Osteoblast (primary cell): ENCODE results near the gene THOP1. TPM values are rescaled to one million over a fixed set of nuclear protein-coding genes. Genes with fewer than 3 reads are reported as not detected.
A peak's percentile ranks its signal among the peaks of the same experiment; 100 is the strongest.

Experiments
- DNase-seq: peaks from one replicate; pipeline ENCODE4 v3.0.0; 2011; ENCODE audit warnings: low spot score, mixed read lengths; ENCODE audit not compliant: insufficient read length; ENCODE audit errors: missing footprints
- H2AFZ ChIP-seq: 2 replicates; pipeline ENCODE4 v1.6.0; 2011; ENCODE audit warnings: mild to moderate bottlenecking, low read length
- H3K27ac ChIP-seq: 2 replicates; pipeline ENCODE4 v1.5.1; 2011; ENCODE audit warnings: mild to moderate bottlenecking, low read depth, low read length, moderate library complexity
- H3K27me3 ChIP-seq: 2 replicates; pipeline ENCODE4 v1.6.0; 2012; ENCODE audit warnings: mild to moderate bottlenecking, control low read depth, inconsistent platforms, low read length, moderate library complexity; ENCODE audit not compliant: insufficient read depth
- H3K36me3 ChIP-seq: 2 replicates; pipeline ENCODE4 v1.5.1; 2011; ENCODE audit warnings: mild to moderate bottlenecking, low read length, control low read depth, moderate library complexity; ENCODE audit not compliant: insufficient read depth
- H3K4me1 ChIP-seq: 2 replicates; pipeline ENCODE4 v1.5.1; 2011; ENCODE audit warnings: mild to moderate bottlenecking, low read length, control low read depth, moderate library complexity; ENCODE audit not compliant: insufficient read depth
- H3K4me2 ChIP-seq: 2 replicates; pipeline ENCODE4 v1.6.0; 2011; ENCODE audit warnings: mild to moderate bottlenecking, low read length; ENCODE audit not compliant: insufficient read depth
- H3K4me3 ChIP-seq: fragments of 200-600 bp; sonication (generic); 3 replicates; pipeline ENCODE4 v1.5.1; 2012; ENCODE audit warnings: mild to moderate bottlenecking, low read length, inconsistent platforms; ENCODE audit not compliant: insufficient read depth
- H3K79me2 ChIP-seq: 2 replicates; pipeline ENCODE4 v1.6.0; 2012; ENCODE audit warnings: mild to moderate bottlenecking, low read length, control low read depth, inconsistent platforms; ENCODE audit not compliant: insufficient read depth
- H3K9me3 ChIP-seq: 2 replicates; pipeline ENCODE4 v1.5.1; 2011; ENCODE audit warnings: low read depth, low read length, control low read depth
- H4K20me1 ChIP-seq: 2 replicates; pipeline ENCODE4 v1.6.0; 2012; ENCODE audit warnings: mild to moderate bottlenecking, low read length, control low read depth; ENCODE audit not compliant: insufficient read depth
- total RNA-seq: library from RNA; depleted of rRNA; stranded (reverse); fragments of >200 nt; gene quantifications from 2 replicates; pipeline ENCODE4 v1.2.3, GENCODE V29; 2012
- TF ChIP-seq, protein P1 (sequence below): IDR thresholded peaks from 2 replicates; pipeline ENCODE4 v1.5.1; 2011; ENCODE audit warnings: mild to moderate bottlenecking, low read depth, low read length, moderate library complexity; ENCODE audit errors: extremely low read depth

The THOP1 gene
- total RNA-seq, 1 donor: 45.6 TPM

DNA sequence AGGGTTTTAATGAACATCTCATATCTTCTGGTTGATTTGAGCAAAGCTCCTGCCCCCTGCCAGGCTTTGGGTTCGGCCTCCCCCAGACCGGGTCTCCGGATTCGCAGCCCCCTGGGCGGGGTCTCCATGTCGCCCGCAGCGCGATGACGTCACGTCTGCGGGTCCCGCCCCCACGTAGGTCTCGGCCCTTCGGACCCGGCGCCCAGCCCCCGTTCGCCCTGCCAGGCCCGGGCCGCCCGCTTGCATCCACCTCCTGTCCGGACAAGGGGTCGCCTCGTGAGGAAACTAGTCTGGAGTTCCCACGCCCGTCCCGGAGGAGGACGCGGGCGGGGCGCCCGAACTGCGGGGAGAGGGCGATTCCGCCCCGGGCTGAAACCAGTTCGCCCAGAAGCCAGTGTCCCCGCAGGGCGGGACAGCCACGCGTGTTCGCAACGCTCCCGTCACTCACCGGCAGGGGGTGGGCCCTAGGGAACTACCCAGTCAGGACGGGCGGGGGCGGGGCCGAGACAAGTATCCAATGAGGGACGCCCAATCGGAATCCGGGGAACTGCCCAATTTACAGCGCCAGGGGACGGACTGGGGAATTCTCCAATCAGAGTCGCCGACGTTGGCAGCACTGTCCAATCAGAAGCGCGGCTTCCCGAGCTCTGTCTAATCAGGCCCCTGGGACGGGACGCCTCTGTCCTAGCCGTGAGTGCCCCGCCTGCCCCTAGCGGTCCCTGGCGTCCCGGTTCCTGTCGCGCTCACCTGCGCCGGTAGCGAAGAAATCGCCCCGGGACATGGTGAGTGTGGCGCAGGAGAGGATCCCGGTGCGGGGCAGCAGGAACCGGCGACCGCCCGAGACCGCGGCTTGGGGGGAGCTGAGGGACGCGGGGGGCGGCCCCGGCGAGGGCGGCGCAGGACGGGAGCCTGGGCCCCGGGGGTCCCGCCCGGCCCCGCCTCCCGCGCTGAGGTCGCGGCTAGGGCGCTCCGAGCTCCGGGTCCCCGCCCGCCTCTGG lies 55.8 kb downstream of the THOP1 start, which contains the start of gene ZNF555:
ZNF555 (plus strand) TSS at position 682 of the 998 bp plus-strand sequence; CDS start at position 780, 98 bp downstream.
- peak; percentile 100 for DNase-seq
- Histone ChIP-seq H3K4me3 (peak within 1 kb of the TSS; percentile 92), H2AFZ (peak within 1 kb of the TSS; percentile 92), H3K4me2 (peak within 1 kb of the TSS; percentile 91), H3K27me3 (no peaks in the 10 kb centered on the region), H3K36me3 (peaks cover 4% of the 10 kb centered on the region), H4K20me1 (peaks cover 4% of the 10 kb centered on the region), H3K9me3 (no peaks in the 10 kb centered on the region), H3K27ac (peak within 1 kb of the TSS; percentile 60), H3K4me1 (peaks cover 7% of the 10 kb centered on the region), H3K79me2 (peaks cover 36% of the 10 kb centered on the region)
- TF ChIP-seq, protein P1, sequence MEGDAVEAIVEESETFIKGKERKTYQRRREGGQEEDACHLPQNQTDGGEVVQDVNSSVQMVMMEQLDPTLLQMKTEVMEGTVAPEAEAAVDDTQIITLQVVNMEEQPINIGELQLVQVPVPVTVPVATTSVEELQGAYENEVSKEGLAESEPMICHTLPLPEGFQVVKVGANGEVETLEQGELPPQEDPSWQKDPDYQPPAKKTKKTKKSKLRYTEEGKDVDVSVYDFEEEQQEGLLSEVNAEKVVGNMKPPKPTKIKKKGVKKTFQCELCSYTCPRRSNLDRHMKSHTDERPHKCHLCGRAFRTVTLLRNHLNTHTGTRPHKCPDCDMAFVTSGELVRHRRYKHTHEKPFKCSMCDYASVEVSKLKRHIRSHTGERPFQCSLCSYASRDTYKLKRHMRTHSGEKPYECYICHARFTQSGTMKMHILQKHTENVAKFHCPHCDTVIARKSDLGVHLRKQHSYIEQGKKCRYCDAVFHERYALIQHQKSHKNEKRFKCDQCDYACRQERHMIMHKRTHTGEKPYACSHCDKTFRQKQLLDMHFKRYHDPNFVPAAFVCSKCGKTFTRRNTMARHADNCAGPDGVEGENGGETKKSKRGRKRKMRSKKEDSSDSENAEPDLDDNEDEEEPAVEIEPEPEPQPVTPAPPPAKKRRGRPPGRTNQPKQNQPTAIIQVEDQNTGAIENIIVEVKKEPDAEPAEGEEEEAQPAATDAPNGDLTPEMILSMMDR: peak; percentile 22

DNA sequence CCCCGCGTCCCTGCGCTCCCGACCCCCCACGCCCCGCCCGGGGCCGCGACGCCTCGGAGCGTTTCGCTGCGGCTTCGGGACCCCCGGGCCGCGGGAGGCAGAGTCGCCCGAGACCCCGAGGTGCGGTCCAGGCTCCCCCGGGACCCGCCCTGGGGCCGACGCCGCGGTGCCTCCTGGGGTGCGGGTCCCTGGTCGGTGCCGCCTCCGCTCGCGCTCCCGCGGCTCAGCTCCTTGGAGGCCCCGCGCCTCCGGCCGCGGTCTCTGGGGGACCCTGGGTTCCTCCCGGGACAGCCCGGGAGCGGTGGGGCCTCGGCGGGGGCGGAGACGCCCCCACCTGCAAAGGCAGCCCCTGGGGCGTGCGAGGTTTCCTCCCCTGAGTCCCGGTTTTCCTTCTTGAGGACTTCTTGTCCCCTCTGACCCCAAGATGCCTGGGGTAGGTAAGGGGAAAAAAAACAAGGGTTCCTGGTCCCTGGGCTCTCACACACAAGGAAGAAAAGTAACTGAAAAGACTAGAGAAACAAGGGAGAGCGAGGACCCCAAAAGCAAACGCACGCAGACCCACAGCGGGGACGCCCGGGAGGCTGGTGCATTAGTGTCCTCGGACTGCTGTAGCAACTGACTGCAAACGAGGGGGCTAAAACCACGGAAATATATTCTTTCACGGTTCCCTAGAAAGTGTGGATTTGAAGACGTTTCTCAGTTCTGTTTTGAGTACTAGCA lies 56.7 kb downstream of the THOP1 start:
- Histone ChIP-seq H2AFZ (peak overlapping the region; percentile 20), H3K79me2 (peaks cover 44% of the 10 kb centered on the region), H3K4me1 (peaks cover 7% of the 10 kb centered on the region), H4K20me1 (peaks cover 4% of the 10 kb centered on the region), H3K9me3 (no peaks in the 10 kb centered on the region), H3K4me2 (peak overlapping the region; percentile 91), H3K4me3 (peak overlapping the region; percentile 92), H3K27ac (no peak overlapping the region), H3K27me3 (no peaks in the 10 kb centered on the region), H3K36me3 (peaks cover 4% of the 10 kb centered on the region)
- peak; percentile 75 for DNase-seq
- TF ChIP-seq, protein P1: no peak

DNA sequence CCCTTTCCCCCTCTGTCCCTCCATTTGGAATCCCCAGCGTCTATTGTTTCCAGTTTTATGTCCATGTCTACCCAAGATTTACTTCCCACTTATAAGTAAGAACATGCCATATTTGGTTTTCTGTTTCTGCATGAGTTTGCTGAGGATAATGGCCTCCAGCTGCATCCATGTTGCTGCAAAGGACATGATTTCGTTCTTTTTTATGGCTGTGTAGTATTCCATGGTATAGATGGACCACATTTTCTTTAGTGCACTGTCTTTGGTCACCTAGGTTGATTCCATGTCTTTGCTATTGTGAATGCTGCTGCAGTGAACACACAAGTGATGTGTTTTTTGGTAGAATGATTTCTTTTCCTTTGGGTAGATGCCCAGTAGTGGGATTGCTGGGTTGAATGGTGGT lies 59.8 kb downstream of the THOP1 start:
- TF ChIP-seq, protein P1: no peak
- H3K36me3 ChIP-seq: peaks cover 4% of the 10 kb centered on the region
- no peak overlapping the region for H2AFZ ChIP-seq
- peaks cover 63% of the 10 kb centered on the region for H3K79me2 ChIP-seq
- no peaks in the 10 kb centered on the region for H3K27me3 ChIP-seq
- peaks cover 4% of the 10 kb centered on the region for H4K20me1 ChIP-seq
- no peak for DNase-seq
- no peak overlapping the region for H3K4me2 ChIP-seq
- peaks cover 7% of the 10 kb centered on the region for H3K4me1 ChIP-seq
- H3K9me3 ChIP-seq: no peaks in the 10 kb centered on the region
- H3K27ac ChIP-seq: no peak overlapping the region
- H3K4me3 ChIP-seq: no peak overlapping the region
